Aorta (tissue), 5 donors: ENCODE results near the gene RIPK4. TPM values are rescaled to one million over a fixed set of nuclear protein-coding genes. Genes with fewer than 3 reads are reported as not detected.

Source experiments
- ATAC-seq: fragments of 200-7000 bp; cut with Tn5 transposase; one replicate; pipeline ENCODE4 v1.9.1; 2022; ENCODE audit warnings: moderate library complexity; ENCODE audit not compliant: low FRiP score
- DNase-seq, 2 donors: peaks; one replicate each; pipeline ENCODE4 v3.0.0-alpha.2; 2020
- H3K27ac ChIP-seq, 2 donors: one replicate each; pipeline ENCODE4 v1.5.1; 2013; ENCODE audit warnings: low read length in 2 of 2, mild to moderate bottlenecking in 2 of 2, moderate library complexity in 2 of 2, control low read depth in 1 of 2, inconsistent platforms in 1 of 2, low read depth in 1 of 2
- H3K27me3 ChIP-seq, 2 donors: one replicate each; pipeline ENCODE4 v1.6.1; 2013; ENCODE audit warnings: control low read depth in 1 of 2, low read length in 1 of 2, mild to moderate bottlenecking in 1 of 2, moderate library complexity in 1 of 2; ENCODE audit not compliant: insufficient read depth in 2 of 2, control insufficient read depth in 1 of 2
- H3K36me3 ChIP-seq, 2 donors: one replicate each; pipeline ENCODE4 v1.6.1; 2013; ENCODE audit warnings: control low read depth in 1 of 2, low read length in 1 of 2, mild to moderate bottlenecking in 1 of 2; ENCODE audit not compliant: insufficient read depth in 2 of 2, control insufficient read depth in 1 of 2
- H3K4me1 ChIP-seq, 2 donors: one replicate each; pipeline ENCODE4 v1.6.1; 2013; ENCODE audit warnings: low read length in 2 of 2, control low read depth in 1 of 2, mild to moderate bottlenecking in 1 of 2, moderate library complexity in 1 of 2; ENCODE audit not compliant: insufficient read depth in 2 of 2, control insufficient read depth in 1 of 2
- H3K4me3 ChIP-seq, 2 donors: one replicate each; pipeline ENCODE4 v1.5.1; 2013; ENCODE audit warnings: low read length in 2 of 2, control low read depth in 1 of 2, mild to moderate bottlenecking in 1 of 2
- H3K9me3 ChIP-seq: one replicate; pipeline ENCODE4 v1.6.1; 2013; ENCODE audit warnings: mild to moderate bottlenecking, low read length; ENCODE audit not compliant: control insufficient read depth
- WGBS, 2 donors: extraction: QIAGEN DNeasy Blood & Tissue Kit; methylation state at CpG; one replicate each; pipeline ENCODE4 v1.1.7; 2013; 5-methylcytosine and 5-hydroxymethylcytosine counted together
- intact Hi-C, 2 donors: fragments of 100-400 bp; cut with DNase I; formaldehyde crosslinking; loops; one replicate each; pipeline versions ENCODE4 v1.14.2 to v1.15.0; 2022
- polyA plus RNA-seq, 2 donors: library from polyadenylated mRNA; stranded (reverse); fragments of 200-250 nt; gene quantifications; one replicate each; pipeline ENCODE4 v1.2.3, GENCODE V29; 2013
- total RNA-seq, 2 donors: library from RNA; stranded (reverse); fragmentation: NEBNext Ultra II Directional; extraction: Animal tissue kit (Norgen Biotek cat#: 25700); gene quantifications; one replicate each; pipeline ENCODE4 v1.2.1, GENCODE V29; 2021
- donor health status: healthy with polysubstance abuse.
- donor health status: Bipolar disorder and iron deficiency.
- donor health status: DM: no; HTN: no; CAD: no.
- donor health status: DM: no; HTN: no; CAD: no.
- donor health status: DM: yes; HTN: yes; CAD: no.

The RIPK4 gene
- total and polyA plus RNA-seq, 4 donors: 3.0 to 8.9 (median 5.5) TPM

GRCh38 chr21:41733951-41734689, 32.7 kb downstream of the RIPK4 start:
- intact Hi-C loops: no loop called here
- no peak overlapping the region for H3K27ac ChIP-seq
- peaks cover 3% of the 10 kb centered on the region for H3K9me3 ChIP-seq
- H3K27me3 ChIP-seq: no peaks in the 10 kb centered on the region
- no peak overlapping the region for H3K4me3 ChIP-seq
- H3K36me3 ChIP-seq: no peaks in the 10 kb centered on the region
- no peaks in the 10 kb centered on the region for H3K4me1 ChIP-seq
- DNase-seq (peak in 1 of 2 donors; percentile 69), ATAC-seq (no peak)
- 94 to 95% methylated on average over 13 of the region's 13 CpGs for WGBS, 2 donors

GRCh38 chr21:41731081-41731480, 35.8 kb downstream of the RIPK4 start:
- WGBS, 2 donors: 69 to 80% methylated on average over 2 of the region's 2 CpGs
- Histone ChIP-seq H3K9me3 (no peaks in the 10 kb centered on the region), H3K36me3 (no peaks in the 10 kb centered on the region), H3K27me3 (no peaks in the 10 kb centered on the region), H3K4me1 (no peaks in the 10 kb centered on the region), H3K27ac (no peak overlapping the region), H3K4me3 (no peak overlapping the region)
- peak in 1 of 2 donors; percentile 3 for DNase-seq
- intact Hi-C loops: no loop called here
- no peak for ATAC-seq

DNA sequence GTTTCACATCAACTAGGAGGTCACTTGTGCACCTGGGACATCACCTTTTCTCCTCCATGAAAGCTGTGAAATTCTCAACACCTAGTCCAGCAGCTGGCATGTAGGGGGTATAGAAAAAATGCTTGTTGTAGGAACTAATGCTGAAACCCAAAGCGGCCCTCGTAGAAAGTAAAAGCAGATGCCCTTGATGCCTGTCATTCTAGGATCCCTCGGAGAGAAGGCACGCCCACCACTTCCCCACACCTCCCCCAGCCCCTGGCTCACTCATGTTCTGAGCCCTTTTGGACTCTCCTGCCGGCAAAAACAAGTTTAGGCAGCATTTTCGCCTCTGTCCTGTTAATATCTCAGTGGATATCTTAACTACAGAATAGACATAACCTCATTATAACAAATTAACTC, 36.5 kb downstream of the RIPK4 start:
- no peaks in the 10 kb centered on the region for H3K27me3 ChIP-seq
- no peak for ATAC-seq

DNA sequence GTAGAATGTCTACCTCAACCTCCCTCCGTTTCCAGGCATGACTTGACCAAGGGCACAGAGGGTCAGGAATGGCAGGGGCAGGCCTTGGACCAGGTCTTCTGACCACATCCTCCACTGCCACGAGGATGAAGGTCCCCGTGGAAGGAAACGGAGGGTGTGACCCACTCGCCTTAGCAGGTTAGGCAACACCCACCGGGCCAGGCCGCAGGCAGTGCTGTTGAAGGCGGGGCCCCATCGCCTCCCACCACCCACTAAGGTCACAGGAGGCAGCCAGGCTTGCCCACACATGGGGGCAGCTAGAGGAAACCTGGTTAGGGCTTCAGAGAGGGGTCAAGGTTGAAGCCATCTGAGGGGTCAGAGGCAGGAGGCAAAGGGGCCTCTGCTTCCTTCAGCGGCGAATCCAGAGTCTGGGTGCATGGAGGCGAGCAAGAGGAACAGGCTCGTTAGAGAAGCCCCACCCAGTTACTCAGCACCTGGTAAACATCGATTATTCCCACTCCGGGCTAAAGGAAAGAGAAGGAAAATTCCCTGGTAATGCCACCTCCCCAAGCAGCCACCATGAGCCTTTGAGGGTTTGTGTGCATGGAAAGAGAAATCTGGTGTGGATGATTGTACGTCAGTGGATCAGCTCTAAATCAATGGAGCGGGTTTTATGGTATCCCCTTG, 37.0 kb downstream of the RIPK4 start:
- Histone ChIP-seq H3K36me3 (no peaks in the 10 kb centered on the region), H3K27me3 (no peaks in the 10 kb centered on the region), H3K27ac (no peak overlapping the region), H3K9me3 (no peaks in the 10 kb centered on the region), H3K4me1 (no peaks in the 10 kb centered on the region), H3K4me3 (no peak overlapping the region)
- ATAC-seq: no peak
- peak in 1 of 2 donors; percentile 71 for DNase-seq
- intact Hi-C loops: loop anchor here (5.0 kb wide), 5 partner anchors 37 to 118 kb away; partner anchors contain the start of gene RIPK4 (in 1 of the 2)
- 93 to 95% methylated on average over 17 of the region's 17 CpGs for WGBS, 2 donors

More for the DNA sequence above, 36.5 kb downstream of the RIPK4 start:
- Histone ChIP-seq H3K36me3 (no peaks in the 10 kb centered on the region), H3K27ac (no peak overlapping the region), H3K9me3 (no peaks in the 10 kb centered on the region), H3K4me3 (no peak overlapping the region), H3K4me1 (no peaks in the 10 kb centered on the region)
- DNase-seq: peak in 1 of 2 donors; percentile 25
- intact Hi-C loops: no loop called here
- 79 to 82% methylated on average over 6 of the region's 6 CpGs for WGBS, 2 donors

DNA sequence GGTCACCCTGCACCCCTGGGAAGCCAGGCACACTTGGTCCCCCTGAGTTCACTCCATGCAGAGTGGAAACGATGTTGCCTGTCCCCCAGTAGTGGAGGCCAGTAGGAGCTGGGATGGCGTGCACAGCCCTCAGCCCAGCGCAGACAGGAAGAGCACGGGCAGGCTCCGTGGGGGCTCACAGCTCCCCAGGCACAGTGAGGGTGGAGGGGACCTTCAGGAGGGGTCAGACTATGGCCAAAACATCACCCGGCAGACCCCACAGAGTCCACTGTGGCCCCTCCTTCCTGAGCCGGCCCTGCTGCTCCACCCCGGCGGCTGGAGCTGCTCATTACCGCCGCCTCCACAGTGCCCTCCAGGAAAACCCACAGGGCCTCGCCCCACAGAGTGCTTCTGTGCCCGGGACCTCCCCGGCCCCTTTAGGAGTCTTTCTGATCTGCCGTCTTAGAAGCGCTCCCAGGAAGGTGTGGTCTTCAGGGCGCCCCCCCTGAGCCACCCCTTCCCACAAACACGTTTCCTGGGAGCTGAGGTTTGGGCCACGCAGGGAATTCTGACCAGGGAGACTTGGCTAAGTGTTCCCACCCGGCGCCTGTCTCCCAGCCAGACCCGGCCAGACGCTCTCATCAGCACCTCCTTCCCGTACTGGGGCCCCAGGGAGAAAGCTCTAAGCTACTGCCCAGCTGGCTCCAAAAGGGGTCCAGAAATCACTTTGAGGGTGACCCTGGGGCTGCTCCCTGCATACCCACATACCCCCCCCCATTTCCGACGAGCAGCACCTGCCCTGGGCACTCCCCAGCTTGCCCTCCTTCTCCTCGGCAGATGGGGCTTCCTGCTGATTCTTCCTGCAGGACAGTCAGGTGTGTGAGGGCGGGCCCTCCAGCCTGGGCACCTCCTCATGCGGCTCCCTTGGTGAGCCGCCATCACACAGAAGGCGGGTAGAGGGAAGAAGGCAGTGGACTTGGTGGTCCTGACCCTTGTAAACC, 38.8 kb downstream of the RIPK4 start:
- H3K4me1 ChIP-seq: no peaks in the 10 kb centered on the region
- peak overlapping the region in 1 of 2 donors; percentile 89 for H3K27ac ChIP-seq
- intact Hi-C loops: loop anchor here (1.0 to 5.0 kb wide), 7 partner anchors 39 to 116 kb away; partner anchors contain the start of gene RIPK4 (in 1 of the 2)
- no peaks in the 10 kb centered on the region for H3K9me3 ChIP-seq
- DNase-seq: peak in 1 of 2 donors; percentile 43
- H3K4me3 ChIP-seq: no peak overlapping the region
- no peaks in the 10 kb centered on the region for H3K27me3 ChIP-seq
- H3K36me3 ChIP-seq: no peaks in the 10 kb centered on the region
- WGBS, 2 donors: 45 to 55% methylated on average over 27 to 31 of the region's 31 CpGs
- peak; percentile 4 for ATAC-seq

GRCh38 chr21:41726970-41727783, 39.7 kb downstream of the RIPK4 start:
- intact Hi-C loops: loop anchor here (1.0 to 5.0 kb wide), 7 partner anchors 40 to 115 kb away; partner anchors contain the start of gene RIPK4 (in 1 of the 2)
- H3K4me3 ChIP-seq: no peak overlapping the region
- H3K27me3 ChIP-seq: no peaks in the 10 kb centered on the region
- no peaks in the 10 kb centered on the region for H3K4me1 ChIP-seq
- 5 to 7% methylated on average over 24 of the region's 24 CpGs for WGBS, 2 donors
- H3K27ac ChIP-seq: peak overlapping the region; percentile 64 to 89
- no peaks in the 10 kb centered on the region for H3K36me3 ChIP-seq
- ATAC-seq: peak; percentile 90
- no peaks in the 10 kb centered on the region for H3K9me3 ChIP-seq
- DNase-seq: peak; percentile 92 to 96

- H3K27ac ChIP-seq: peak overlapping the region; percentile 2 to 89
- intact Hi-C loops: loop anchor here (2.0 to 5.0 kb wide), 6 partner anchors 39 to 114 kb away; partner anchors contain the start of gene RIPK4 (in 1 of the 2)
- H3K9me3 ChIP-seq: no peaks in the 10 kb centered on the region
- H3K4me3 ChIP-seq: no peak overlapping the region
- H3K4me1 ChIP-seq: no peaks in the 10 kb centered on the region
- no peak for DNase-seq
- H3K36me3 ChIP-seq: no peaks in the 10 kb centered on the region
- H3K27me3 ChIP-seq: no peaks in the 10 kb centered on the region
- ATAC-seq: no peak
- WGBS, 2 donors: 28 to 35% methylated on average over 9 of the region's 9 CpGs
These were observed 40.3 kb downstream of the RIPK4 start for GRCh38 chr21:41726630-41726969.
